Activated CD8-positive, alpha-beta memory T cell treated with anti-CD3 and anti-CD28 coated beads for 4 hours (primary cell): ENCODE data around the gene MFN2.

Experiments
- DNase-seq, 2 donors: peaks; one replicate each; pipeline ENCODE4 v3.0.0-alpha.2; 2020; ENCODE audit warnings: low read depth in 2 of 2

The MFN2 gene

DNA sequence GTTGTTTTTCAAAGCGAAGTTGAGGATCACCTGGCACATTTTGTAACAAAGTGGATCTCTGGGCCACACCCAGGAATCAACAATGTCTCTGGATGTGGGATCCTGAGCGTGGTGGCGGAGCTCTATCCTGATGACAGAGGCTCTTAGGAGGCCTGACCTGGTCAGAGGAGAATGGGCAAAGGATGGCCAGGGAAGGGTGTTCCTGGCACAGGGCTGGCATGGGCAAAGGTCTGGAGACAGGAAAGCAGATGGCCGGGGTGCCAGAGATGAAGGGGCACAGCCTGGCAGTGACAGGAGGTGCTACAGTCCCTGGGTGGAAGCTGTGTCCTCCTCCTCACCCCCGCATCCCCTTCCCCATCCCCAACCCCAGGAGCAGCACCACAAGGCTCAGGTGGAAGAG lies 20.0 kb upstream of the MFN2 start:
- no peak for DNase-seq

DNA sequence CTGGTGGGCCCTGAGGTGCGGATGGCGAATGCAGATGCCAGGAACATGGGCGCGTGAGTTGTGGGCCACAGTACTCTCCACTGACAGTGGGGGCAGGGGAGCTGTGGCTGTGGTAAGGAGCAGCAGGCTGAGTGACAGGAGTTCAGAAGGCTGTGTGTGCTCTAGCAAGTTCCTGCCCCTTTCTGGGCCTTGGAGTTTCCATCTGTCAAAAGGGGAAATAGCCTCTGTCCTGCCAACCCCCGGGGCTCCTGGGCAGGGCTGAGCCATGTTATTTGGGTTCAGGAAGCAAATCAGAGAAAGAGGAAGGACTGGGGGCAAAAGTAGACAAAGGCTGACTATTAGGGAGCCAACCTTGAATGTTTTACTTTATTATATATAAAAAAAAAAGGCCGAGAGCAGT lies 19.5 kb upstream of the MFN2 start:
- no peak for DNase-seq

DNA sequence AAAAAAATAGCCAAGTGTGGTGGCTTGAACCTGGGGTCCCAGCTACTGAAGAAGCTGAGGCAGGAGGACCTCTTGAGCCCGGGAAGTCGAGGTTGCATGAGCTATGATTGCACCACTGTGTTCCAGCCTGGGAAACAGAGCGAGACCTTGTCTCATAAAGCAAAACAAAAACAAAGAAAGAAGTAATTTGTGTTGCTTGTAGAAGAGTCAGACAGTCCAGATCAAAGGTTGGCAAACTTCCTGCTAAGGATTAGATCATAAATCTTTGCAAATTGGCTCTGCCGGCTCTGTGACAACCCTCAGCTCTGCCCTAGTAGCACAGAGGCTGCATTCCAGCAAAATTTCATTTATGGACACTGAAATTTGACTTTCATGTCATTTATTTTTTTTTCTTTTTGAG lies 19.0 kb upstream of the MFN2 start:
- DNase-seq: no peak

DNA sequence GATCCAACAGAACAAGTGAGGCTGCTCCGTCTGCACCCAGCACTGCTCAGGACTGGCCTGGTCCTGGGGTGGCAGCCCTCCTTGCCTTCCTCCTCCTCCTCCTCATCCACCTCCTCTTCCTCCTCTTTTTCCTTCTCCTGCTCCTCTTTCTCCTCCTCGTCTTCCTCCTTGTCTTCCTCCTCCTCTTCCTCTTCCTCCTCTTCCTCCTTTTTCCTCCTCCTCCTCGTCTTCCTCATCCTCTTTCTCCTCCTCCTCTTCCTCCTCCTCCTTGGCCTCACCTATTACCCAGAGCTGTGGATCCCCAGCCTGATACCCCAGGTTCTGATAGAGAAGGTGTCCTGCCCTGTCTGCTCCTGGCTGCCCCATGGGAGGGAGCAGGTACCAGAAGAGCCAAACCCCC lies 16.6 kb upstream of the MFN2 start:
- no peak for DNase-seq

DNA sequence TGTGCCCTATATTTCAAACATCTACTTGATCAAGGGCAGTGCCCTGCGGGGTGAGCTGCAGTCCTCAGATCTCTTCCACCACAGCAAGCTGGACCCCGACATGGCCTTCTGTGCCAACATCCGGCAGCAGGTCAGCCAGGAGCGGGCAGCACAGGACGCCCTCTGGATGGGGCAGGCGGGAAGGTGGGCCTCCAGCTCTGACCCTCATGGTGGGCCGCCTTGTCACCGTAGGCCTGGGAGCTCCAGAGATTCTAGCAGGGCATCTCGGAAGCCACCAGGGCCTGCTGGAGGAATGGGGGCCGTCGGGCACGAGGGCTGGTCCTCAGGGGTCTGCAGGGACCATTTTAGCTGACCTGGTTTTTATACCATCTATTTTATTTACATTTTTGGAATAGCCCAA lies 15.6 kb upstream of the MFN2 start:
- DNase-seq: no peak

DNA sequence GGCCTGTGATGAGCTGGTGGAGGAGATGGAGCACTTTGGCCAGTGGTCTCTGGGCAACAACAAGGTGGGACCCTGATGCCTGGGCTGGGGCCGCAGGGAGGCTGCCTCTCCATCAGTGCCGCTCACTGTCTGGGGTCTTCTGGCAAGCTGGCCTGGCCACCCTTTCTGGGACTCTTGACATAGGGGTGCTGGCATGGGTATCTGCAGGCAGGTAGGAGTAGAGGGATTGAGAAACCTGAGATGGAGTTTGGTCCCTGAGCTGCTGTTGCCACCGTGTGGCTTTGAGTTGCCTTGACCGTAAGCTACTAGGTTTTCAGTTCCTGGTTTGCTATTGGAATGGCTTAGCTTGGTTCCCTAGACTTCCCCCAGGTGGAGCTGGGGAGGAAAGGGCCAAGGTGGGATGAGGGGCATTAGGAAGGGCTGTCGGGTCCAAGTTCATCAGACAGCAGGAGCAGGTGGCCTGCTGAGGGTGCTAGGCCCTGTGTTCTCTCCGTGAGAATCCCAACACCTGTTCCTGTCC lies 13.2 kb upstream of the MFN2 start:
- DNase-seq: no peak

DNA sequence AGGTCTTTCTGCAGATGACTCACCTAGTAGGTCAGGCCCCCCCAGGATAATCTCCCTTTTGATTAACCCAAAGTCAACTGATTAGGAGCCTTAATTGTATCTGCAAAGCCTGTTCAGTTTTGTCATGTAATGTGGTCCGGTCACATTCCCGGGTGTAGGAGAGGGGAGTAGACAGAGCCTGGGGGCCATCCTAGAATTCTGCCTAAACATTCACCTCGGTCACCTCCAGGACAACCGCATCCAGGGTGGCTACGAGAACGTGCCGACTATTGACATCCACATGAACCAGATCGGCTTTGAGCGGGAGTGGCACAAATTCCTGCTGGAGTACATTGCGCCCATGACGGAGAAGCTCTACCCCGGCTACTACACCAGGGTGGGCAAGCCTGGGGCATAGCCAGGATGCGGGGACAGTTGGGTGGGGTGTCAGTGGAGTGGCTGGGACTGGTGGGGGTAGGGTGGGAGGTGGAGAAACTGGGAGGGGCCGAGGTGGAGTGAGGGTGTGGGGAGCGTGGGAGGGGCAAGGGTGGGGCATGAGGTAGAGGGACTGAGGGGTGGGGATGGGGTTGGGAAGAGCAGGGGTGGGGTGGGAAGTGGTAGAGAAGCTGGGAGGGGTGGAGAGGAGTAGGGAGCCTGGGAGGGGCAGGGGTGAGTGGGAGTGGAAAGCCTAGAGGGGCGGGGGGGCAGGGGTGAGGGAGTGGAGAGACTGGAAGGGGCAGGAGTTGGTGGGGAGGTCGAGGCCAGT lies 9.6 kb upstream of the MFN2 start:
- DNase-seq: no peak

DNA sequence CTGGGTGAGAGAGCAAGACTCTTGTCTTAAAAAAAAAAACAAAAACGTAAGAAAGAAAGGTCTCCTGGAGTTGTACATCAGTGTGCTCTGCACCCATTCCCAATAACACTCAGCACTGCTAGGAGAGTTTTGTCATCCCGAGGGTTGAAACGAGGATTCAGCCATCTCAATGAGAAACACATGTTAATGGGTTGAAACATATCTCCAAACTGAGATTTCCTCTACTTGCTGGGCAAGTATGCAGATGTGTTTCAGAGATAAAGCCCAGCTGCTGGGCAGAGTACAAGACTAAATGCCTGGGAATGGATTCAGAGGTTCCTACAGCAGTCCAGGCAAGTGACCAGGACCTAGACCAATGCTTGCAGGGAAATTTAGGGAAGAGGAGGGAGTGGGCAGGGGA lies 2.6 kb upstream of the MFN2 start:
- no peak for DNase-seq

DNA sequence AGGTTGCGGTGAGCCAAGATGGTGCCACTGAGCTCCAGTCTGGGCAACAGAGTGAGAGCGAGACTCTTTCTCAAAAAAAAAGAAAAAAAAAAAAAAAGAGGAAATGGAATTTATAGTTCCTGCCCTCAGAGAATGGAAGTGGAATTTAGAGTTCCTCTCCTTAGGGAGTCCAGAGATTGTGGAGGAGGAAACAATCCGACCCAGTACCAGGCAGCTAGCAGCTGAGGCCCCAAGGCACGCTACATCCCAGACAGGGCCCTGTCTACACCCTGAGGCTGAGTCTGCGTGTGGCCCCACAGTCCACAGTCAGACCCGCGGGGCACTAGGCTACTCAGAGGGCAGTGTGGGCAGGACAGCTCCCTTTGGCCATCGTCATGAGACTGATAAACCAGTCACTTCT lies 1.9 kb upstream of the MFN2 start:
- no peak for DNase-seq

DNA sequence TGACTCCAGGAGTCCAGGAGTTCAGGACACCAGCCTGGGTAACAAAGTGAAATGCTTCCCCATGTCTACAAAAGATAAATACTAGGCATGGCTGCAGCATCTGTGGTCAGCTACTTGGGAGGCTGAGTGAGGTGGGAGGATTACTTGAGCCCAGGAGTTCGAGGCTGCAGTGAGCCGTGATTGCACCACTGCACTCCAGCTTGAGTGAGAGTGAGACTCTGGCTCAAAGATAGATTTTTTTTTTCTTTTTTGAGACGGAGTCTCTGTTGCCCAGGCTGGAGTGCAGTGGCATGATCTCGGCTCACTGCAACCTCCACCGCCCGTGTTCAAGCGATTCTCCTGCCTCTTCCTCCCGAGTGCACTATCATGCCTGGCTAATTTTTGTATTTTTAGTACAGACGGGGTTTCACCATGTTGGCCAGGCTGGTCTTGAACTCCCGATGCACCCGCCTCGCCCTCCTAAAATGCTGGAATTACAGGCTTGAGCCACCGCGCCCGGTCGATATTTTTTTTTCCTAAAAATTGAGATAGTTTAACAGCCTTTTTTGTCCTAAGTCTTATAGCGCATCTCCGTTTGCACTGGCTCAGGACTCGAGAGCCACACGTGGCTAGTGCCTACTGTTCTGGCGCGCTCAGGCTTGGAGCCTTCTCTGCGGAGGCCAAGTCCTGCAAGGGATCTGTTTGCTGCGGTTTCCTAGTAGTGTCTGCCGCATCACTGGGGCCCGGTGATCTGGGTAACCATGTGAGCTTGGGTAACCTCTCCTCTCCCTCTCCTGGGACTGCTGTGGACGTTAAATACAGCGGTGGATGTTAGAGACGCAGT lies 1.0 kb upstream of the MFN2 start:
- DNase-seq: no peak

DNA sequence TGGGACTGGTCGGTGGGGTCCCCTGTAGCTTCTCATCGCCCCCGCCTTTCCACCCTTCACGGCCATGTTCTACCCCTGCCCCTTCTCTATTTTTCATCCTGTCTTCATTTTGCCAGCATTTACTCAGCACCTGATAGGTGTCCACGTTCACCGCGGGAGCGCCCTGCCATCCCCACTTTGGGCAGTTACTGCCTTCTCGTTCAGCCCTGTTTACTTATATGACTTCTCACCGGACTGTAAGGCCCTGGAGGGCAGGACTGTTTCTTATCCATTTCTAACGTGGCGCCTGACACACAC lies 380 bp downstream of the MFN2 start:
- DNase-seq: no peak

DNA sequence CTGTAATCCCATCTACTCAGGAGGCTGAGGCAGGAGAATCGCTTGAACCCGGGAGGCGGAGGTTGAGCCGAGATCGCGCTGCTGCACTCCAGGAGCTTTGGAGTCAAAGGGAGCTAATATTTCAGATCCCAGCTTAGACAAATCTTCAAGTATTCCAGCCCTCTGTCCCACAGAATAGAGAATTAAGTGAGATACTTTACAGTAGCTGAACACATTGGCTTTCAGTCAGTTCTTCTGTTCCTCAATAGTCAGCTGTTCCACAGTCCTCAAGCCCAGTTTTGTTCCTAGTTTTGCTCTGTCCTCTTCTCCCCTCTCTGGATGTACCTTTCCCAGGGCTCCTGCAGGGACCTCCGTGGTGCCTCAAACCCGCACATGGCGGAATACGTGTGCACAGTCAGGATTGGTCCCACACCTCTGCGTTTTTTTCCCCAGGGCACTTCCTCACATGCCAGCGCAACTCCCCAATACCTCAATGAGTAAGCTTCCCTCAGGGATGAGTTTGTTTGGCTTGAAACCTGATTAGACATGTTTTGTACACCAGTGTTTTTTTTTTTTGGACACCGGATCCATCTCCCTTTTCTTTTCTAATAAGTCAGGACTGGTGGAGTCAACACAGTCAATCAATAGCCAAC lies 1.2 kb downstream of the MFN2 start:
- DNase-seq: no peak

DNA sequence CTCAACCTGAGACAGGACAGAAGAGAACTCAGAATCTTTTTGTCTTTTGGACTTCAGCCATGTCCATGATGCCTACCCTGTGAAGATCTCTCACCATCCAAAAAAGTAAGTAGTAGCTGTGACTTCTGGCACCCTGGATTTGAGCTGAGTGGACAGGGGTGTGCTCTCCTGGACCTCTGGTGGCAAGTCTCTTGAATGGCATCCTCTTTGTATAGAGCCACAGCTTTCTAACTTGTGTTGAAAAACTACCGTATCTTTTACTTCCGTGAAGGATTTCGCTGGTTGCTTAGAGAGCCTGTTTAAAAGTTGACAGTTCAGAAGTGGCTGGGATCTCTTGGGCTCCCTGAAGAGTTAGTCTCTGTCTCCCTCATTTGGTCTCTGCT lies 1.8 kb downstream of the MFN2 start:
- DNase-seq: no peak

DNA sequence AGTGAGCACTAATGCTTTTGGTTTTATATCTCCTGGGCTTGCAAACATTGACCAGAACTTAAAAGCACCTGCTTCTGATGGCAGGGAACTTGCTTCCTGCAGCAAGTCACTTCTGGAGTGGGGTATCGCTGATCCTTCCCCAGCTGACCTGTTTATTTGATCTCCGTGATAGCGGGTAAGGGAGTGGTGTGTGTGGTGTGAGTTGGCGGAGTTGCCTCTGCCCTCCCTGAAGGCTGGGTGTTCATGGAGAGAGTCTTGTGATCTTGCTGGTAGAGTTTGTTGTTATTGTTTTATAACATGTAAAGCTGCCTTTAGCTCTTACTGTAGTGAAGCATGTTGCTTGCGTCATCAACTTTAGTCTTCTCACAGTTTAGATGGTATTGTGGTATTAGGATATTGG lies 3.9 kb downstream of the MFN2 start:
- DNase-seq: no peak

DNA sequence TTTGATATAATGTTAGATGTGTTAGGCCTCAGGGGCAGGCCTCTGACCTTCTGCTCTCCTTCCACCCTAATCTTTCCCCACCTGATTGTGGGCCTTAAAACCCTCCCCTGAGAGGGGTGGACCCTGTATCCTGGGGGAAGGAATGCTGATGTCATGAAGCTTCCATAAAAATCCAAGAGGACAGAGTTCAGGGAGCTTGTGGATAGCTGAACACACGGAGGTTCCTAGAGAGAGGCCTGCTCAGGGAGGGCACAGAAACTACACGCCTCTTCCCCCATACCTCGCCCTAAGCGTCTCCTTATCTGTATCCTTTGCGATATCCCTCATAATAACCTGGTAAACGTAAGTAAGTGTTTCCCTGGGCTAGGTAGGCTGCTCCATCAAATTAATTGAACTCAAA lies 4.3 kb downstream of the MFN2 start:
- no peak for DNase-seq

DNA sequence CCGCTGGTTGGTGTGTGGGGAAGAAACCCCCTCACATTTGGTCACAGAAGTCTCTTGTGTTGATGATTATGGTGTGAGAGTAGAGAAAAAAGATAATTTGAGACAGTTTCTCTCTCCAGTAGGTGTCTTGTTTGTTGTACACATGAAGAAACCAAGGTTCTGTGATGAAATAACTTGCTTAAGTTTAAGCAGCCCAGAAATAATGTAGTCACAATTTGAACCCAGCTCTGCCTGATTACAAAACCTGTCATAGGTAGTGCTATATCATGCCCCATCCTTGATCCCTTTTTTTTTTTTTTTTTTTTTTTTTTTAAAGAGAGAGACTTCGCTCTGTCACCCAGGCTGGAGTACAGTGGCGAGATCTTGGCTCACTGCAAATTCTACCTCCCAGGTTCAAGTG lies 4.9 kb downstream of the MFN2 start:
- DNase-seq: no peak

DNA sequence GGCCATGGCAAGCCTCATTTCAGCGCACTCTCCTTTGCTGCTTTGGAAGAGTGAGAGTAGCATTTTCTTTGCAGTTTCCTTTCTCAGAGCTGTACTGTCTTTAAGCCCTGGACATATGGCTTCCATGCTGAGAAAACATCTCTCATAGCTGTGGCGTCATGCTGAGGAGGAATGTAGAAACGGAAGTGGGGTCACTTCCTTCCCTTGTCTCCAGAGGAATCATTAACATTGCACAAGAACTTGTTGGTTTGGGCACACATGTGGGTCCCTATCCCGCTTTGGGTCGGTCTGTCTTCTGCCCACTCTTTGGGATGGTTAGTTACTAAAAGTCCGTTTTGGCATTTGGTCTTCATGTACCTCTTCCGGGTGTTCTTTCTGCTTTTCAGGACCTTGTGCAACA lies 5.6 kb downstream of the MFN2 start:
- no peak for DNase-seq

DNA sequence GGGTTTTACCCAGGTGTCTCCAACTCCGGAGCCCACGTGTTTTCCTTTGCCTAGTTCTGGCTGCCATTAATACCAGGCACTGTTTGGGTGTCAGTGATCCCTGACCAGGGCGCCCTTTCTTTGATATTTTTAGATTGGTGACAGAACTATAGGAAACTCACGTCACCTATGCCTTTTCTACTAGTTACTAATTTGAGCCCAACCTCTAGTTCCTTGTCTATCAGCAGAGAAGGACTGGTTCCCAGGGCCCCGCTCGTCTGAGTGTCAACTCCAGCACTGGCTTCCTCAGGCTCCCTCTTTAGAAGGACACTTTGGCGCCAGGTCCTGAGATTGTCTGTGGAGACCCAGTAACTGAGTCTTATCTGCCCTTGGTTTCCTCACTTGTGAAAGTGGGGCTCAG lies 9.4 kb downstream of the MFN2 start:
- no peak for DNase-seq

DNA sequence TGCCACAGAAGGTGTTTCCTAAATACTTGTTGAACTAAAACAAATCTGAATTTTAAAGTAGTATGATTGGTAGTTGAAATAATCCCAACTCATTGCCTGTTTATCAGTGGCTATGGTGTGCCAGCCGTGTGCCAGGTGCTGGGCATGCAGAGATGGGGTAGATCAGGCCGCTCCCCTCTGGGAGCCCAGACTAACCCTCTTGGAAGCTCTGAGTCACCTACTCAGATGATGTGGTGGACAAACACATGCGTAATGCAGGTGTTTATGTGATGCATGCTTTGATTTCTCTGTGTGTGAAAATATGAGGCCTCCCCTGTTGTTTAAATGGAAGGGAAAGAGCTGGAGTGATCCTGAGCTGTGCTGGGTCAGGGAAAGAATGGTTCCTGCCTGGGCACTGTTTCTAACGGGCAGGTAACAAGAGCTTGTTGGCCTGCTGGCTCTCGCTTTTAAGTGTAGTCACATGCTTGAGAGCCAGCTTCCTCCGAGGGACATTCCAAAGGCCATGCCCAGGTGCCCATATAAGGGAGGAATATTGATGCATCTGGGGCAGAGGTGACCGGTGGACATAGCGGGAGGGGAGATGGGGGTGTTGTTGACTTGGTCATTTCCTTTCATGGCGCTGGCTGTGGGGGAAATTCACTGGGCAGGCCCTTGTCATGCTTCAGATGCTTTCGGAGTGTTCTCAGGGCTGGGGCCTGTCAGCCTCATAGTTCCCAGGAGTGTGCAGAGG lies 10.2 kb downstream of the MFN2 start:
- DNase-seq: no peak

DNA sequence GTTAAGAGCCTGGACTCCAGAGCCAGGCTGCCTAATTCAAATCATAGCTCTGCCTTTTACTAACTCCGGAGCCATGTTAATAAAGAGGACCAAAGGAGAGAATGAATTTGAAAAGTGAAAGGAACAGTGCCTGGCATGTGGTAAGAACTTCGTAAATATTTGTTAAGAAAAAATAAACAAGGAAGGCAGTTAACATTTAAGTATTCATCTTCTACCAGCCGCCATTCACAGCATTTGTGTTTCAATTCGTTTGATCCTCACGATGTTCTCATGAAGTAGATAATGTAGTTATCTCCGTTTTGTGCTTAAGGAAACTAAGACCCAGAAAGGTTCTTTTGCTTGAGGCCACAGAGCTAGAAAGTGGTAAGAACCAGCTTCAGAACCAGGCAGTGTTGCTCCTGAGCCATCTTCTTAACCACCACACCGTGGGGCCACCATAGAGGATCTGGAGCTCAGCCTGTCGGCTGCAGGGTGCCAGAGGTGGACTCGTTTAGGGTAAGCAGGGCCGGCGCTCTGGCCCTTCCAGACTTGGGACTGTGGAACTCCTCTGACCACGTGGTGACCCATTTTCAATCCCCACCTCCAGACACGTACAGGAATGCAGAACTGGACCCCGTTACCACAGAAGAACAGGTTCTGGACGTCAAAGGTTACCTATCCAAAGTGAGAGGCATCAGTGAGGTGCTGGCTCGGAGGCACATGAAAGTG lies 11.9 kb downstream of the MFN2 start:
- no peak for DNase-seq

DNA sequence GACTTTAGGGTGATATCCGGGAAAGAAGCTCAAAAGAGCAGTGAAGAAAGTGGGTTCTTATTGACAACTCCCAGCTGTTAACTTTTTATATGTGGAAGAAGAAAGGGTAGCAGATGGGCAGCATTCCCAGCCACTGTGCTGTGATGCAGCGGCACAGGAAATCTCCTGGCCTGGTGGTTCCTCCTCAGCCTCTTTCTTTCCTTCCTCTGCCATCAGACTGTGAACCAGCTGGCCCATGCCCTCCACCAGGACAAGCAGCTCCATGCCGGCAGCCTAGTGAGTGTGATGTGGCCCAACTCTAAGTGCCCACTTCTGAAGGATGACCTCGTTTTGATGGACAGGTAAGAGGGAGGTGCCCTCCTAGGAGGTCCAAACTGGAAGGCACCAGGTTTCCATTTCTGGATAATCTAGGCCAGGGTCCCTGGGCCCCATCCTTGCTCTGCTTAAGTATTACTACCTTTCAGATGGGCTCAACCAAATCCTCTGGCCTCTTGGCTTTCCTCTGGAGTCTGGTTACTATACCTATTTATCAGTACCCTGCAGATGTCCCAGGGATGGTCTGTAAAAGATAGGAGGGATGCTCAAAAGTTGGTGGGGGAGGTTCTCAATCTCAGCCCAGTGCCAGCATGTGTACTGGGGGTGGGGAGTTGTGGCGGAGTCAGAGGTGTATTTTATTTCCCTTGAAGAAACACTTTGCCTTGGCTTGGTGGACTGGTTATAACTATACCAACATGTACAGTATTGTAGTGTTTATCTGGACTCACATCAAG lies 17.0 kb downstream of the MFN2 start:
- no peak for DNase-seq
